Lower leg skin (tissue), 4 donors: ENCODE measurements around the gene GALE. TPM values are rescaled to one million over a fixed set of nuclear protein-coding genes. Genes with fewer than 3 reads are reported as not detected.

Experiments used
- DNase-seq, 2 donors: peaks; one replicate each; pipeline ENCODE4 v3.0.0-alpha.2; 2019; ENCODE audit warnings: low spot score in 2 of 2
- H3K4me3 ChIP-seq: fragments of 200-600 bp; sonication (generic); 2 replicates; pipeline ENCODE4 v1.5.1; 2017; ENCODE audit warnings: mild to moderate bottlenecking, low read depth; ENCODE audit not compliant: poor library complexity, severe bottlenecking
- CTCF ChIP-seq, 3 donors: fragments of 450-650 bp; IDR thresholded peaks; one replicate each; pipeline ENCODE4 v1.5.1; 2016; ENCODE audit warnings: antibody characterized with exemption in 3 of 3, mild to moderate bottlenecking in 3 of 3, moderate library complexity in 2 of 3
- POLR2A ChIP-seq, 2 donors: fragments of 450-650 bp; IDR thresholded peaks; one replicate each; pipeline ENCODE4 v1.6.1; 2016 to 2017; ENCODE audit warnings: antibody characterized with exemption in 2 of 2, mild to moderate bottlenecking in 1 of 2, moderate library complexity in 1 of 2
- WGBS, 2 donors: methylation state at CpG; one replicate each; pipeline ENCODE4 v1.1.5; 2018; 5-methylcytosine and 5-hydroxymethylcytosine counted together
- intact Hi-C: fragments of 100-400 bp; cut with DNase I; formaldehyde crosslinking; loops from one replicate; pipeline ENCODE4 v1.15.0; 2023; ENCODE audit warnings: low total_unique reads
- total RNA-seq, 4 donors: library from RNA; depleted of rRNA; stranded (reverse); fragments of >200 nt; gene quantifications; one replicate each; pipeline ENCODE4 v1.1.0, GENCODE V29; 2016

The GALE gene
- total RNA-seq, 4 donors from 2014 or later = 12.8 to 39.3 (median 29.5) TPM

- intact Hi-C loops = no loop called here
- no peak overlapping the region for H3K4me3 ChIP-seq
- peak in 1 of 2 donors; percentile 64 for DNase-seq
- TF ChIP-seq CTCF (IDR thresholded peaks at IDR 0.05) = no peak
- 67 to 69% methylated on average over 11 of the region's 11 CpGs for WGBS, 2 donors
Observed at GRCh38 chr1:23751050-23751814, 49.3 kb downstream of the GALE start.

GRCh38 chr1:23748016-23748415 lies 52.5 kb downstream of the GALE start:
- H3K4me3 ChIP-seq = no peak overlapping the region
- TF ChIP-seq POLR2A (IDR thresholded peaks at IDR 0.05) = no peak
- no peak for TF ChIP-seq CTCF (IDR thresholded peaks at IDR 0.05)
- DNase-seq = no peak
- 58 to 60% methylated on average over 3 of the region's 3 CpGs for WGBS, 2 donors
- intact Hi-C loops = no loop called here

Other genes starting within 250 kb of the GALE start
- gene ID3, start 241.3 kb downstream of the GALE start, total RNA-seq = 100 to 1,000 TPM in 3 of 4 donors, 10 to 100 TPM in 1; 81.2 to 209 (median 122) TPM
- gene RPL11, start 108.9 kb downstream of the GALE start, total RNA-seq = 1,000 to 10,000 TPM; 1,119 to 1,710 (median 1,561) TPM
- gene ELOA, start 57.3 kb downstream of the GALE start, total RNA-seq = 10 to 100 TPM; 33.6 to 40.4 (median 39.9) TPM
- gene PITHD1, start 22.3 kb downstream of the GALE start, total RNA-seq = 100 to 1,000 TPM in 1 of 4 donors, 10 to 100 TPM in 3; 77.0 to 115 (median 85.7) TPM
- gene LYPLA2, start 9.6 kb downstream of the GALE start, total RNA-seq = 10 to 100 TPM; 57.6 to 76.0 (median 66.7) TPM
- gene HMGCL, start 24.7 kb upstream of the GALE start, total RNA-seq = 10 to 100 TPM; 30.9 to 44.9 (median 36.0) TPM
- 10 to 100 TPM; 11.6 to 23.5 (median 18.7) TPM for gene FUCA1, start 67.5 kb upstream of the GALE start, total RNA-seq
- gene CNR2, start 112.6 kb upstream of the GALE start, total RNA-seq = not detected
- 10 to 100 TPM; 65.0 to 84.6 (median 80.0) TPM for gene PNRC2, start 159.1 kb upstream of the GALE start, total RNA-seq
- gene SRSF10, start 179.6 kb upstream of the GALE start, total RNA-seq = 10 to 100 TPM; 41.3 to 68.3 (median 47.4) TPM